Adipocyte (in vitro differentiated cells): ENCODE measurements around the gene DGKG.

Experiments used
- DNase-seq: peaks from one replicate; pipeline ENCODE4 v3.0.0-alpha.2; 2015; ENCODE audit warnings: low read depth
- H3K27me3 ChIP-seq: replicated peaks from 2 replicates; pipeline ENCODE4 v1.7.0; 2013; ENCODE audit warnings: mild to moderate bottlenecking, low read length, moderate library complexity; ENCODE audit not compliant: control insufficient read depth, insufficient read depth
- H3K36me3 ChIP-seq: 2 replicates; pipeline ENCODE4 v1.7.0; 2013; ENCODE audit warnings: low read length, mild to moderate bottlenecking, moderate library complexity; ENCODE audit not compliant: control insufficient read depth, insufficient read depth, severe bottlenecking
- H3K4me1 ChIP-seq: 2 replicates; pipeline ENCODE4 v1.7.0; 2013; ENCODE audit warnings: mild to moderate bottlenecking, low read length, moderate library complexity; ENCODE audit not compliant: control insufficient read depth, insufficient read depth
- H3K4me3 ChIP-seq: 2 replicates; pipeline ENCODE4 v1.7.0; 2013; ENCODE audit warnings: mild to moderate bottlenecking, low read length, moderate library complexity
- H3K9ac ChIP-seq: 2 replicates; pipeline ENCODE4 v1.7.0; 2013; ENCODE audit warnings: mild to moderate bottlenecking, low read length, moderate library complexity
- H3K9me3 ChIP-seq: 2 replicates; pipeline ENCODE4 v1.7.0; 2013; ENCODE audit warnings: mild to moderate bottlenecking, low read length, moderate library complexity; ENCODE audit not compliant: control insufficient read depth

DGKG gene

GRCh38 chr3:186316666-186317260 is 45.3 kb downstream of the DGKG start:
- Histone ChIP-seq H3K9ac (no peak overlapping the region), H3K4me3 (no peak overlapping the region), H3K9me3 (no peaks in the 10 kb centered on the region), H3K27me3 (peaks cover 17% of the 10 kb centered on the region), H3K36me3 (no peaks in the 10 kb centered on the region), H3K4me1 (no peaks in the 10 kb centered on the region)
- no peak for DNase-seq

DNA sequence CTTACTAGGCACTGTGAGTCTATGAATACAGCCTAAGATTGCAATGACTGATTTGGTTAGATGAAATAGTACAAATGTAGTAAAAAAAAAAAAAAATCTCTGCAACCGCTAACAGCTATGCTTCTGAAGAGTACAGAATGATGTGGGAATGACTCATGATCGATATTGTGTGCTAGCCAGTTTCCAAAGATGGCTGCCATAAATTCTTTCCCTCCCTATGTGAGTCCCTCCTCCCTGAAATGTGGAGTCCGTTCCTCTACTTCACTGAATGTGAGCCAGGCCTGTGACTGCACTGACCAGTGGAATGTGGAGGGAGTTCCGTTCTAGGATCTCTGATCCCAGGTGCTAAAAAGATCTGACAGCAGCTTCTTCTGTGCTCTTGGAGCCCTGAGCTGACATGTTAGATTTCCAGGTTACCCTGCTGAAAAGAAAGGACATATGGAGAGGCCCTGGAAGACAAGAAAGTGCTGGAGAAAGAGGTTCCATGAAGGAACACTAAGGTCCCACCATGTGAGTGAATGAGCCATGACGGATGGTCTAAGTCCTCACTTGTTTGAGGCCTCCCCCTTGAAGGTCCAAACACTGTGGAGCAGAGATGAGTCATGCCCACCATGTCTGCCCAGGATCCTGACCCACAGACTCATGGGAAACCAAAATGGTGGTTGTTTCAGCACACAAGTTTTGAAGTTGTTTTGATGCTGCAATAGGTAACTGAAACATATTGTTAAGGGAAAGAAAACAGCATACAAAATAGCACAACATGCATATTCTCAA is 46.3 kb downstream of the DGKG start:
- no peak for DNase-seq
- H3K9ac ChIP-seq: no peak overlapping the region
- no peaks in the 10 kb centered on the region for H3K9me3 ChIP-seq
- no peaks in the 10 kb centered on the region for H3K4me1 ChIP-seq
- H3K4me3 ChIP-seq: no peak overlapping the region
- H3K36me3 ChIP-seq: no peaks in the 10 kb centered on the region
- H3K27me3 ChIP-seq: peaks cover 21% of the 10 kb centered on the region

DNA sequence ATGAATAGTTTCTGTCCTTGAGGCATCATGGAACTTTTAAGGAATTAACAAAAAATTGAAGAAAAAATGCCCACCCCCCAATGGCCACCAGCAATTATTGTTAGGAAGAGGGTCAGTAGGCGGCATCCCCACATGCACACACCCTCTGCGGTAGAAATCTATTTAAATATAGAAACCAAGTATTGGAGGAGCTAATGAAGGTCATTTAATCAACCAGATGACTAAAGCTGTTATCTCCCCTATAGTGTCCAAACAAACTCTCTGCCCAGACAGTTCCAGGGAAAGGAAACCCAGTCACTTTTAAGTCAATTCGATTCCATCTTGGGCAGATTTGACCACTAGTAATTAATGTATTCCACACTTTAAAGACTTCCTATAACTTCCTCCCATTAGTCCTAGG is 47.1 kb downstream of the DGKG start:
- no peak for DNase-seq
- H3K27me3 ChIP-seq: peaks cover 27% of the 10 kb centered on the region
- no peak overlapping the region for H3K4me3 ChIP-seq
- no peaks in the 10 kb centered on the region for H3K9me3 ChIP-seq
- H3K4me1 ChIP-seq: no peaks in the 10 kb centered on the region
- no peaks in the 10 kb centered on the region for H3K36me3 ChIP-seq
- no peak overlapping the region for H3K9ac ChIP-seq

GRCh38 chr3:186311441-186311840 is 50.6 kb downstream of the DGKG start:
- Histone ChIP-seq H3K4me3 (no peak overlapping the region), H3K9me3 (no peaks in the 10 kb centered on the region), H3K4me1 (no peaks in the 10 kb centered on the region), H3K27me3 (peaks cover 28% of the 10 kb centered on the region), H3K36me3 (no peaks in the 10 kb centered on the region), H3K9ac (no peak overlapping the region)
- DNase-seq: no peak

DNA sequence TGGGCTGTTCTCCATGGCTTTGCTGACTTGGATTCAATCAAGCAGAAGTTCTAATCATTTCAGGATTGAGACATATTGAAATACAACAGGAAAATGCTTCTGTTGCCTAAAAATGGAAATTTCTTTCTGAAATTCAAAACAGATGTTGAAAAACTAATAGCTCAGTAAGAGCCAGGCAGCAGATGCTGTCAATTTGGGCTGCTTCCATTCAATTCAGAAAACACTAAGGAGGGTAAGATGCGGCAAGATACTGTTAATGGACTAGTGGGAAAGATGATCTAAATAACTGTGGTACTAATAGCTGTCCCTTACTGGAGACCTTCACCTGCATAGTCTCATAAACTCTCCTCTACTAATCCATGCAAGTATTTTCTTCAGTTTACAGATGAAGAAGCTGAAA is 53.5 kb downstream of the DGKG start:
- H3K9me3 ChIP-seq: peaks cover 6% of the 10 kb centered on the region
- peaks cover 51% of the 10 kb centered on the region for H3K27me3 ChIP-seq
- DNase-seq: no peak
- no peak overlapping the region for H3K4me3 ChIP-seq
- H3K9ac ChIP-seq: no peak overlapping the region
- no peaks in the 10 kb centered on the region for H3K36me3 ChIP-seq
- no peaks in the 10 kb centered on the region for H3K4me1 ChIP-seq

DNA sequence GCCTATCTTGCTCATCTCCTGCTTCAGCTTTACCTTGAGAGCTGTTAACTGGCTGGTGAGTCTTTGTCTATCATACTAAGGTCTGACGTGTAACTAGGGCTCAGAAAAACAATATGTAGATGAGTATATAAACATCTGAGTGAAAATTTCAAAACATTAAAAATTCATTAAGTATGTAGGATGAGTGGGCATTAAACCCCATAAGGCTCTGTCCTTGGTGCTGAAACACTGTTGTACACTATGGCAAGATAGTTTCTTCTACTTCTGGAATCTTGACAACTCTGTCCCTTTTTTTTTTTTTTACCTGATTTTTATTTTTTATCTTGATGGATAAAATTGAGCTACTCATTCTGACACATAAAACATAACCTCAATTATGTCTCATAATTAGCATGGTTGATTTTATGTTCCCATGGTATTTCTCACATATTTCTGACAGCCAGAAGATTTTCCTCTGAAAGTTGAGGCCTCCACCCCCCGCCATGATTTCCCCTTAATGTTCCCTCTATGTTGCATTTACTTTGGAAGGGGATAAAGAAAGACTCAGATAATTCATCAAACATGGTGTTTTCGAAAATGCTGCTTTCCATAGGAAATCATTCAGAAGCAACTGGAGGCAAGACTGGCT is 54.3 kb downstream of the DGKG start:
- peak; percentile 69 for DNase-seq
- Histone ChIP-seq H3K9me3 (peaks cover 6% of the 10 kb centered on the region), H3K9ac (no peak overlapping the region), H3K36me3 (no peaks in the 10 kb centered on the region), H3K27me3 (peaks cover 56% of the 10 kb centered on the region), H3K4me3 (no peak overlapping the region), H3K4me1 (no peaks in the 10 kb centered on the region)

GRCh38 chr3:186305286-186305685 is 56.7 kb downstream of the DGKG start:
- H3K9me3 ChIP-seq: peaks cover 6% of the 10 kb centered on the region
- H3K4me1 ChIP-seq: no peaks in the 10 kb centered on the region
- peaks cover 61% of the 10 kb centered on the region for H3K27me3 ChIP-seq
- no peak overlapping the region for H3K9ac ChIP-seq
- no peaks in the 10 kb centered on the region for H3K36me3 ChIP-seq
- H3K4me3 ChIP-seq: no peak overlapping the region
- DNase-seq: no peak

- no peak for DNase-seq
- no peak overlapping the region for H3K9ac ChIP-seq
- peaks cover 6% of the 10 kb centered on the region for H3K9me3 ChIP-seq
- H3K4me3 ChIP-seq: no peak overlapping the region
- H3K4me1 ChIP-seq: no peaks in the 10 kb centered on the region
- no peaks in the 10 kb centered on the region for H3K36me3 ChIP-seq
- peaks cover 63% of the 10 kb centered on the region for H3K27me3 ChIP-seq
Measured at GRCh38 chr3:186303965-186304364, 58.1 kb downstream of the DGKG start.

GRCh38 chr3:186299327-186299726 is 62.7 kb downstream of the DGKG start:
- H3K4me3 ChIP-seq: no peak overlapping the region
- H3K4me1 ChIP-seq: no peaks in the 10 kb centered on the region
- H3K36me3 ChIP-seq: no peaks in the 10 kb centered on the region
- no peaks in the 10 kb centered on the region for H3K9me3 ChIP-seq
- H3K27me3 ChIP-seq: peaks cover 74% of the 10 kb centered on the region
- DNase-seq: no peak
- H3K9ac ChIP-seq: no peak overlapping the region

DNA sequence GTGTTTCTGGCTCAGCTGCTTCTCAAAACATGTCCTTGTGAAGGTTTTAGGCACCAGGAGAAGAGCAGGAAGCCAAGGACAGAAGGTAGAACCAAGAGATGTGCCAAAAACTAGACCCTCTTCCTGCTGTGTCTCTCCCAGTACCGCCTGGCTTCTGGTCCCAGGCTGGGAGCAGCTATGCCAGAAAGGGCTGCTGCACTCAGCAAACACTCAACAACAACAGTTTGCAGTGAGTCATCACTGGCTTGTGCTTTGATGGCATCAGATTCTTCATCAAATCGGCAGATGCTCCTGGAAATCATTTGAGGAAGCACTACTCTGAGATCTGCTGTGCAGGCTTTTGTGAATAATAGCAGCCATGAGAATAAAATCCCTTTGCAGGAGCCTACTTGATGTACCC is 63.2 kb downstream of the DGKG start:
- H3K9ac ChIP-seq: no peak overlapping the region
- H3K4me1 ChIP-seq: no peaks in the 10 kb centered on the region
- H3K4me3 ChIP-seq: no peak overlapping the region
- H3K9me3 ChIP-seq: no peaks in the 10 kb centered on the region
- no peak for DNase-seq
- H3K36me3 ChIP-seq: no peaks in the 10 kb centered on the region
- peaks cover 72% of the 10 kb centered on the region for H3K27me3 ChIP-seq

DNA sequence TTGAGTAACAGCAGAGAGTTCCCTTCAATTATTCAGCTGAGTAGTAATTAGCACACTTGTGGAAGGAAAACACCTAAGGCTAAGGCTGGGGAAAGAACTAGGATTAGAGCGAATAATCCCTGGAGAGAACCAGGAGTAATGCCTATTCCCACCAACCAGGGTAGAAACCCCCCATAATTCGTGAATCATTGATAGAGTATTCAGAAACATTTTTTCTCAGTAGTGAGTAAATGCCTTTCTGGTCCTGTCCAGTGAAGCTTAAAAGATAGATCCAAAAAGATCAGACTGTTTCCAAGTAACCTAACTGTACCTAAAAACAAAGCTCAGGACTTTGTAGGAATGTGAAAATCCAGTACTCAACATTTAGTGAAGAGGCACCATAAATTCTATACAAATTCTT is 71.2 kb downstream of the DGKG start:
- DNase-seq: no peak
- H3K4me1 ChIP-seq: peaks cover 16% of the 10 kb centered on the region
- no peak overlapping the region for H3K4me3 ChIP-seq
- no peaks in the 10 kb centered on the region for H3K9me3 ChIP-seq
- H3K27me3 ChIP-seq: peaks cover 23% of the 10 kb centered on the region
- H3K36me3 ChIP-seq: no peaks in the 10 kb centered on the region
- no peak overlapping the region for H3K9ac ChIP-seq
